ENCODE results near the gene OR3A3.

Gene OR3A3

DNA sequence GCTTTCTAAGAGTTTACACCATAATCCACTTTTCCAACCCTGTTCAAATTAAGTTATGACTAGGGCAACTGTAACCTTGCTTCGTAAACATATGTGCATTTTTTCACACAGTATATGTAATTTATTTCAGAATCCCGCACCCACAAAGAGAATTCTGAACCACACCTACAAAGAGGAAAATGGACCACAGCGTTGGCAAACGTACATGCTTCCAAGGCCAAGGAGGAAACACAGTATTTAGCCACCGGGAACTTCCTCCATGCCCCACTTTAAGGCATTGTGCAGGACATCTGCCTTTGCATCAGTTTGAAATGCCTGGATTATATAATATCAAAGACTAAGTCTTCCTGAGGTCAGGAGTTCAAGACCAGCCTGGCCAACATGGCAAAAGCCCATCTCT is 58.4 kb downstream of the OR3A3 start:
- no peaks in the 10 kb centered on the region for H3K9me3 ChIP-seq (ENCODE audit: control insufficient read depth, low read length)

DNA sequence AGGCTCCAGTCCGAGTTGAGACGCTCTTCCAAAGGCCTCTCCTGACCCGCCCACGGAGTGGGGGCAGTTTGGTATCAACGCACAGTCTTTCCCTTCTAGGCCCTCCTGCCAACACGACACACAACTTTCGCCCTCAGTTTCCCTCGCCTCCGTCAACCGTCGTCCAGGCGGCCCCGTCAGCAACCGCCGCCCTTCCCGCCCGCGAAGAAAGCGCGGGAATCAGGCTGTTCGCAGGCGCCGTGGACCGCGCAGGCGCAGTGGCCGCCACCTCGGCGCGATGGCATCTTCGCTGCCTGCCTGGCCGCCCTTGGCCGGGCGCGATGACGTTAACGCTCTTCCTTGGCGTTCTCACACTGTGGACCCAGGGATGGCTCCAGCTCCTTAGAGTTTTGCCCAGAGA is 60.4 kb downstream of the OR3A3 start, which contains the start of gene SPATA22:
SPATA22 (minus strand) TSS at position 221 of the 400 bp plus-strand sequence. CDS start 2,494 bp downstream, outside the sequence.
- H3K27me3 ChIP-seq (ENCODE audit: control insufficient read depth, insufficient read depth, low read length, poor library complexity, severe bottlenecking), result no peaks in the 10 kb centered on the region
- H3K4me1 ChIP-seq (ENCODE audit: control insufficient read depth, insufficient read depth, low read length), result no peaks in the 10 kb centered on the region
- no peak within 1 kb of the TSS for H3K4me3 ChIP-seq (ENCODE audit: insufficient read depth, low read depth, low read length)

More for the DNA sequence above, 58.4 kb downstream of the OR3A3 start:
- Histone ChIP-seq H3K27me3 (ENCODE audit: control insufficient read depth, insufficient read depth, low read length, poor library complexity, severe bottlenecking) (no peaks in the 10 kb centered on the region), H3K4me3 (ENCODE audit: insufficient read depth, low read depth, low read length) (no peak overlapping the region), H3K27ac (ENCODE audit: insufficient read depth, low read depth, low read length, poor library complexity, severe bottlenecking) (no peak overlapping the region), H3K4me1 (ENCODE audit: control insufficient read depth, insufficient read depth, low read length) (no peaks in the 10 kb centered on the region), H3K36me3 (ENCODE audit: control insufficient read depth, insufficient read depth, low read length) (no peaks in the 10 kb centered on the region)
- WGBS, 2 experiments, result 74 to 75% methylated on average over 5 of the region's 5 CpGs

DNA sequence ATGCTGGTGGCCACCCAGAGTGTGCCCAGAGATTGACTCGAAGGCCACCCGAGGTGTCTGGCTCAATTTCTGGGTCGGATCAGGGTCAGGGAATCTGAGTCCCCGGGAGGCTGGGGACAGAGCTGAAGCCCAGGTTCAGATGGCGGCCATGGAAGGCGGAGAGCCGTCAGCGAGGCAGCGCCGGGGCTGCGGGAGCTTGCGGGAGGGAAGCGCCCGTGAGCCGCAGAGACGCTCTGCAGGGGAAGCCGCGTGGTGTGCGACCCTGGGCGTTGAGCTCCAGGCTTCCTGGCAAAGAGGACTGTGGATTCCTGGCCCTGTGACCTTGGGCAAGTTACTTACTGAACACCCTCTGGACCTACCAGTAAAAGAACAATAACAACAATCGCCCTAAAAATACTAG is 61.0 kb downstream of the OR3A3 start:
- H3K27me3 ChIP-seq (ENCODE audit: control insufficient read depth, insufficient read depth, low read length, poor library complexity, severe bottlenecking), result no peaks in the 10 kb centered on the region
- no peak overlapping the region for H3K27ac ChIP-seq (ENCODE audit: insufficient read depth, low read depth, low read length, poor library complexity, severe bottlenecking)
- H3K4me1 ChIP-seq (ENCODE audit: control insufficient read depth, insufficient read depth, low read length), result no peaks in the 10 kb centered on the region
- 94 to 95% methylated on average over 21 of the region's 21 CpGs for WGBS, 2 experiments
- no peaks in the 10 kb centered on the region for H3K9me3 ChIP-seq (ENCODE audit: control insufficient read depth, low read length)
- H3K4me3 ChIP-seq (ENCODE audit: insufficient read depth, low read depth, low read length), result no peak overlapping the region
- H3K36me3 ChIP-seq (ENCODE audit: control insufficient read depth, insufficient read depth, low read length), result no peaks in the 10 kb centered on the region

More for the DNA sequence above, 60.4 kb downstream of the OR3A3 start, which contains the start of gene SPATA22:
- H3K27ac ChIP-seq (ENCODE audit: insufficient read depth, low read depth, low read length, poor library complexity, severe bottlenecking), result no peak within 1 kb of the TSS
- no peaks in the 10 kb centered on the region for H3K9me3 ChIP-seq (ENCODE audit: control insufficient read depth, low read length)
- 95 to 96% methylated on average over 38 of the region's 38 CpGs for WGBS, 2 experiments
- no peaks in the 10 kb centered on the region for H3K36me3 ChIP-seq (ENCODE audit: control insufficient read depth, insufficient read depth, low read length)
